ENCODE results near the gene CDC5L.

- TF ChIP-seq, protein P1, sequence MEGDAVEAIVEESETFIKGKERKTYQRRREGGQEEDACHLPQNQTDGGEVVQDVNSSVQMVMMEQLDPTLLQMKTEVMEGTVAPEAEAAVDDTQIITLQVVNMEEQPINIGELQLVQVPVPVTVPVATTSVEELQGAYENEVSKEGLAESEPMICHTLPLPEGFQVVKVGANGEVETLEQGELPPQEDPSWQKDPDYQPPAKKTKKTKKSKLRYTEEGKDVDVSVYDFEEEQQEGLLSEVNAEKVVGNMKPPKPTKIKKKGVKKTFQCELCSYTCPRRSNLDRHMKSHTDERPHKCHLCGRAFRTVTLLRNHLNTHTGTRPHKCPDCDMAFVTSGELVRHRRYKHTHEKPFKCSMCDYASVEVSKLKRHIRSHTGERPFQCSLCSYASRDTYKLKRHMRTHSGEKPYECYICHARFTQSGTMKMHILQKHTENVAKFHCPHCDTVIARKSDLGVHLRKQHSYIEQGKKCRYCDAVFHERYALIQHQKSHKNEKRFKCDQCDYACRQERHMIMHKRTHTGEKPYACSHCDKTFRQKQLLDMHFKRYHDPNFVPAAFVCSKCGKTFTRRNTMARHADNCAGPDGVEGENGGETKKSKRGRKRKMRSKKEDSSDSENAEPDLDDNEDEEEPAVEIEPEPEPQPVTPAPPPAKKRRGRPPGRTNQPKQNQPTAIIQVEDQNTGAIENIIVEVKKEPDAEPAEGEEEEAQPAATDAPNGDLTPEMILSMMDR (IDR thresholded peaks at IDR 0.05 in 2 of 3, conservative IDR thresholded peaks at IDR 0.05 in 1 of 3; ENCODE audit: borderline replicate concordance in 1 of 3, insufficient read depth in 1 of 3, low read depth in 2 of 3, low read length in 2 of 3): no peak
- TF ChIP-seq SRF (IDR thresholded peaks at IDR 0.05; ENCODE audit: low read depth): no peak
Measured at GRCh38 chr6:44452725-44453124, 65.2 kb downstream of the CDC5L start.
